DOHH2 (cell line): ENCODE data around the gene WFIKKN2.

Source experiments
- CTCF ChIP-seq: fragments of 200-600 bp; sonication (generic); IDR thresholded peaks from one replicate; pipeline ENCODE4 v1.5.1; 2014; ENCODE audit warnings: antibody characterized with exemption, mild to moderate bottlenecking, low read depth, low read length; ENCODE audit not compliant: poor library complexity, severe bottlenecking
- EZH2phosphoT487 ChIP-seq: fragments of 200-600 bp; sonication (generic); IDR thresholded peaks from 2 replicates; pipeline ENCODE4 v1.6.1; 2017; ENCODE audit warnings: borderline replicate concordance, mild to moderate bottlenecking, antibody characterized with exemption, low read length, moderate library complexity, mixed read lengths

GRCh38 chr17:50861822-50862528, 26.6 kb downstream of the WFIKKN2 start:
- TF ChIP-seq CTCF = no peak
- TF ChIP-seq EZH2phosphoT487 = no peak
